Panc1 (cell line): ENCODE results near the gene OSBP2. TPM values are rescaled to one million over a fixed set of nuclear protein-coding genes. Genes with fewer than 3 reads are reported as not detected.

Source experiments
- ATAC-seq: fragments of 200-7000 bp; cut with Tn5 transposase; 2 replicates; pipeline ENCODE4 v1.9.1; 2020; ENCODE audit warnings: mild to moderate bottlenecking, moderate library complexity
- BruUV-seq: library from RNA; stranded (reverse); fragments of 400-500 nt; replicated peaks from 2 replicates; lab custom pipeline; 2021; lab: Mats Ljungman, UMichigan
- CTCF ChIA-PET: fragments of 300-600 bp; sonication (Branson Sonifier 250); formaldehyde crosslinking; loops from one replicate; lab custom pipeline; 2022; ENCODE audit warnings: antibody characterized with exemption; lab: Charles Lee
- POLR2A ChIA-PET: fragments of 300-600 bp; sonication (Branson Sonifier 250); formaldehyde crosslinking; loops from one replicate; lab custom pipeline; 2022; ENCODE audit warnings: antibody characterized with exemption; lab: Charles Lee
- DNase-seq: peaks from one replicate; pipeline ENCODE4 v3.0.0-alpha.2; 2010; ENCODE audit warnings: low read depth, low spot score
- H3K27ac ChIP-seq: 2 replicates; pipeline ENCODE4 v1.5.1; 2011; ENCODE audit warnings: mild to moderate bottlenecking, low read length, inconsistent platforms
- H3K27me3 ChIP-seq: fragments of 200-500 bp; sonication (Bioruptor generic); 2 replicates; pipeline ENCODE4 v1.6.0; 2014; ENCODE audit warnings: low read length, inconsistent platforms; ENCODE audit not compliant: control insufficient read depth, insufficient read depth
- H3K36me3 ChIP-seq: fragments of 200-500 bp; sonication (Bioruptor generic); 2 replicates; pipeline ENCODE4 v1.5.1; 2014; ENCODE audit warnings: inconsistent platforms, mild to moderate bottlenecking, low read length, moderate library complexity; ENCODE audit not compliant: control insufficient read depth, insufficient read depth
- H3K4me1 ChIP-seq: 2 replicates; pipeline ENCODE4 v1.5.1; 2011; ENCODE audit warnings: inconsistent platforms, mild to moderate bottlenecking, low read length, moderate library complexity; ENCODE audit not compliant: control insufficient read depth, insufficient read depth
- H3K4me3 ChIP-seq, 2 experiments: 2 replicates each; pipeline ENCODE4 v1.5.1; 2011 to 2012; ENCODE audit warnings: low read depth in 2 of 2, low read length in 2 of 2, mild to moderate bottlenecking in 2 of 2, inconsistent platforms in 1 of 2, moderate library complexity in 1 of 2
- H3K9me3 ChIP-seq: fragments of 200-500 bp; sonication (Bioruptor generic); 2 replicates; pipeline ENCODE4 v1.5.1; 2014; ENCODE audit warnings: low read depth, mild to moderate bottlenecking, inconsistent platforms, low read length, moderate library complexity; ENCODE audit not compliant: control insufficient read depth, insufficient read depth
- CTCF ChIP-seq: fragments of 450-650 bp; IDR thresholded peaks from 2 replicates; pipeline ENCODE4 v1.5.1; 2017; ENCODE audit warnings: mild to moderate bottlenecking
- POLR2AphosphoS5 ChIP-seq: IDR thresholded peaks from 2 replicates; pipeline ENCODE4 v1.6.1; 2012; ENCODE audit warnings: mild to moderate bottlenecking, low read depth, low read length, moderate library complexity
- SIN3A ChIP-seq: IDR thresholded peaks from 2 replicates; pipeline ENCODE4 v1.6.1; 2012; ENCODE audit warnings: low read depth, mild to moderate bottlenecking, low read length, moderate library complexity, borderline replicate concordance; ENCODE audit not compliant: insufficient read depth
- TCF7L2 ChIP-seq: IDR thresholded peaks from 2 replicates; pipeline ENCODE4 v1.6.1; 2011; ENCODE audit warnings: mild to moderate bottlenecking, low read depth, low read length, inconsistent platforms
- in situ Hi-C: cut with HindIII; loops from 2 replicates; pipeline ENCODE4 v1.10.0; 2016; ENCODE audit warnings: low sequenced_read_pairs, low pct_unique_long_range_greater_than_20kb
- intact Hi-C: fragments of 100-400 bp; cut with micrococcal nuclease; formaldehyde crosslinking; loops from one replicate; pipeline ENCODE4 v1.10.0; 2022; ENCODE audit not compliant: unreplicated experiment
- total RNA-seq: library from RNA; stranded (reverse); gene quantifications from one replicate; pipeline ENCODE4 v1.2.1, GENCODE V29; 2021; ENCODE audit not compliant: unreplicated experiment
- TF ChIP-seq, protein P1 (sequence below), 2 experiments: IDR thresholded peaks; 2 replicates each; pipeline ENCODE4 v1.6.1; 2011 to 2012; ENCODE audit warnings: low read depth in 2 of 2, control low read depth in 1 of 2, low read length in 1 of 2, mild to moderate bottlenecking in 1 of 2, moderate library complexity in 1 of 2; ENCODE audit not compliant: insufficient read depth in 1 of 2

OSBP2 gene
- total RNA-seq, 1 experiment from 2014 or later, result 4.7 TPM

DNA sequence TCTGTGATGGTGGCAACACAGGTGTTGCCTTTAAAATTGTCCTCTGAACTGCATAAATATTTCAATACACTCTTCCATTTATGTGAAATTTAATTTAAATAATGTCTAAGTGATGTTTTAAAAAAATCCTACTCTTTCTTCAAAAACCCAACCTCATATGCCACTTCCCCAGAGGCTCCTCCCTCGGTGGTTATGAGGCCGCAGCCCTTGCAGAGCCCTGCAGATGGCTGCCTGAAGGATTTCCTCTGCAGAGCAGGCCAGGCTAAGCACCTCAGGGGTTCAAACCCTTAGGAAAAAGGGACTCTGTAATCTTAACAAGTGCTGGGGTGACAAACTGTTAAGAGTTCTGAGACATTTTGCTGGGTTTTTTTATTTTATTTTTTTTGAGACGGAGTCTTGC is 248.7 kb downstream of the OSBP2 start:
- Histone ChIP-seq H3K4me1 (no peaks in the 10 kb centered on the region), H3K9me3 (no peaks in the 10 kb centered on the region), H3K36me3 (peaks cover 11% of the 10 kb centered on the region), H3K27ac (no peak overlapping the region), H3K4me3 (no peak overlapping the region), H3K27me3 (no peaks in the 10 kb centered on the region)
- in situ Hi-C loops (no loop called here), intact Hi-C loops (no loop called here)
- no peak for TF ChIP-seq SIN3A
- no peak for TF ChIP-seq TCF7L2
- no peak for TF ChIP-seq POLR2AphosphoS5
- no peak for TF ChIP-seq CTCF
- TF ChIP-seq, protein P1, sequence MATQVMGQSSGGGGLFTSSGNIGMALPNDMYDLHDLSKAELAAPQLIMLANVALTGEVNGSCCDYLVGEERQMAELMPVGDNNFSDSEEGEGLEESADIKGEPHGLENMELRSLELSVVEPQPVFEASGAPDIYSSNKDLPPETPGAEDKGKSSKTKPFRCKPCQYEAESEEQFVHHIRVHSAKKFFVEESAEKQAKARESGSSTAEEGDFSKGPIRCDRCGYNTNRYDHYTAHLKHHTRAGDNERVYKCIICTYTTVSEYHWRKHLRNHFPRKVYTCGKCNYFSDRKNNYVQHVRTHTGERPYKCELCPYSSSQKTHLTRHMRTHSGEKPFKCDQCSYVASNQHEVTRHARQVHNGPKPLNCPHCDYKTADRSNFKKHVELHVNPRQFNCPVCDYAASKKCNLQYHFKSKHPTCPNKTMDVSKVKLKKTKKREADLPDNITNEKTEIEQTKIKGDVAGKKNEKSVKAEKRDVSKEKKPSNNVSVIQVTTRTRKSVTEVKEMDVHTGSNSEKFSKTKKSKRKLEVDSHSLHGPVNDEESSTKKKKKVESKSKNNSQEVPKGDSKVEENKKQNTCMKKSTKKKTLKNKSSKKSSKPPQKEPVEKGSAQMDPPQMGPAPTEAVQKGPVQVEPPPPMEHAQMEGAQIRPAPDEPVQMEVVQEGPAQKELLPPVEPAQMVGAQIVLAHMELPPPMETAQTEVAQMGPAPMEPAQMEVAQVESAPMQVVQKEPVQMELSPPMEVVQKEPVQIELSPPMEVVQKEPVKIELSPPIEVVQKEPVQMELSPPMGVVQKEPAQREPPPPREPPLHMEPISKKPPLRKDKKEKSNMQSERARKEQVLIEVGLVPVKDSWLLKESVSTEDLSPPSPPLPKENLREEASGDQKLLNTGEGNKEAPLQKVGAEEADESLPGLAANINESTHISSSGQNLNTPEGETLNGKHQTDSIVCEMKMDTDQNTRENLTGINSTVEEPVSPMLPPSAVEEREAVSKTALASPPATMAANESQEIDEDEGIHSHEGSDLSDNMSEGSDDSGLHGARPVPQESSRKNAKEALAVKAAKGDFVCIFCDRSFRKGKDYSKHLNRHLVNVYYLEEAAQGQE (IDR thresholded peaks at IDR 0.05; ENCODE audit: insufficient read depth in 1 of 2, low read depth in 2 of 2, low read length in 1 of 2), result no peak
- ATAC-seq (no peak), DNase-seq (no peak)
- ChIA-PET POLR2A (no interaction called here), CTCF (no interaction called here)
- BruUV-seq, result no TSS peak

DNA sequence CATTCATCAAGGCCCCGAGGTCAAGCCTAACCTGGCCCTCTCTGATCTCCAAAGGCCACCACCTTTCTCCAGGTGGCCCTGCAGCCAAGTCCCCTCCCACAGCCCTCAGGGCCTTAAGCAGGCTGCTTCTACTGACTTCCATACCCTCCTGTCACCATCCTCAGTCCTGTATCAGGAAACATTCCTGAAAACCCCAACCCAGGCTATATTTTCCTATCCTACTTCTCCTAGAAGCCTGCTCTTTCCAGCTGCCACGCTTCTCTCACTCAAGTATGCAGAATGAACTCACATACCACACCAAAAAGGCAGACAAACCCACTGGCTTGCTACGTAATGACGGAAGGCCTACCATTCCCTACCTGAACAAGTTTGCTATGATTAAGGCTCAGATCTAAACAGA is 250.3 kb downstream of the OSBP2 start:
- no peak overlapping the region for H3K27ac ChIP-seq
- ATAC-seq (no peak), DNase-seq (no peak)
- peaks cover 14% of the 10 kb centered on the region for H3K36me3 ChIP-seq
- POLR2A ChIA-PET, result no interaction called here
- CTCF ChIA-PET, result no interaction called here
- in situ Hi-C loops (no loop called here), intact Hi-C loops (loop anchor here (5.0 kb wide), 1 partner anchor 137 kb away; the partner anchor contains the start of gene SMTN)
- H3K4me1 ChIP-seq, result no peaks in the 10 kb centered on the region
- no peak overlapping the region for H3K4me3 ChIP-seq
- TF ChIP-seq CTCF (no peak), POLR2AphosphoS5 (no peak), SIN3A (no peak), TCF7L2 (no peak)
- TF ChIP-seq, protein P1 (IDR thresholded peaks at IDR 0.05; ENCODE audit: insufficient read depth in 1 of 2, low read depth in 2 of 2, low read length in 1 of 2), result no peak
- H3K9me3 ChIP-seq, result no peaks in the 10 kb centered on the region
- H3K27me3 ChIP-seq, result no peaks in the 10 kb centered on the region
- BruUV-seq, result no TSS peak
